ENCODE results near the gene JAM2.

JAM2 gene

DNA sequence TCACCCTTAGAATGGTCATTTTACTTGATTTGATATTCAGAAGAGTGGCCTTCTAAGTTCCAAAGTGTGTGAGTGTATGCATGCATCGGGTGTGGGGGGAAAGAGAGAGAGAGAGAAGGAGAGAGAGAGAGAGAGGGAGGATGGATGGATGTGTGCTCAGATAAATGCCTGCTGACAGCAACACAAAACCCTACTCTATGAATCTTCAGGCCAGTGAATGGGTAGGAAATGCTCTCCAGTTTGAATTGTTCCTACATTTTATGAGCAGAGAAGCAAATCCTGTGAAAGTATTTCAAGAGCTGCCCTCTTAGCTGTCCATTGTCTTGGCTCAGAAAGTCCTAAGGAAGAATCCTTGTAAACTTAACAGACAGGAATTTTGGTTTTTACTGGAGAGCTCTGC lies 7.4 kb downstream of the JAM2 start:
- Histone ChIP-seq H3K4me3 (no peak overlapping the region), H3K27ac (no peak overlapping the region)
- no peak for DNase-seq (ENCODE audit: low spot score)
- TF ChIP-seq, protein P1, sequence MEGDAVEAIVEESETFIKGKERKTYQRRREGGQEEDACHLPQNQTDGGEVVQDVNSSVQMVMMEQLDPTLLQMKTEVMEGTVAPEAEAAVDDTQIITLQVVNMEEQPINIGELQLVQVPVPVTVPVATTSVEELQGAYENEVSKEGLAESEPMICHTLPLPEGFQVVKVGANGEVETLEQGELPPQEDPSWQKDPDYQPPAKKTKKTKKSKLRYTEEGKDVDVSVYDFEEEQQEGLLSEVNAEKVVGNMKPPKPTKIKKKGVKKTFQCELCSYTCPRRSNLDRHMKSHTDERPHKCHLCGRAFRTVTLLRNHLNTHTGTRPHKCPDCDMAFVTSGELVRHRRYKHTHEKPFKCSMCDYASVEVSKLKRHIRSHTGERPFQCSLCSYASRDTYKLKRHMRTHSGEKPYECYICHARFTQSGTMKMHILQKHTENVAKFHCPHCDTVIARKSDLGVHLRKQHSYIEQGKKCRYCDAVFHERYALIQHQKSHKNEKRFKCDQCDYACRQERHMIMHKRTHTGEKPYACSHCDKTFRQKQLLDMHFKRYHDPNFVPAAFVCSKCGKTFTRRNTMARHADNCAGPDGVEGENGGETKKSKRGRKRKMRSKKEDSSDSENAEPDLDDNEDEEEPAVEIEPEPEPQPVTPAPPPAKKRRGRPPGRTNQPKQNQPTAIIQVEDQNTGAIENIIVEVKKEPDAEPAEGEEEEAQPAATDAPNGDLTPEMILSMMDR (IDR thresholded peaks at IDR 0.05), result no peak

DNA sequence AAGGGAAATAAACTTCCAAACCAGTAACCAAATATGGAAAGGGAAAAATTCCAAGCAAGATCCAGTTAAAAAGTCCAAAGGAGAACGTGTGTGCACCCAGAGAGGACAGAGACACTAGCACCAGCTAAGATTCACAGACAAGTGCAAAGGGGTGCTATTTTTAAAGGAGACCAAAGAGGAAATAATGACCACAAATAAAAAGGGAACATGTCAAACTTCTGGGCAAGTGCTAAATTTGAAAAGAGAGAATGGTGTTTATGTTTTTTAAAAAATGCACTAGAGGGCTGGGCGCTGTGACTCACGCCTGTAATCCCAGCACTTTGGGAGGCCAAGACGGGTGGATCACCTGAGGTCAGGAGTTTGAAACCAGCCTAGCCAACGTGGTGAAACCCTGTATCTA lies 8.6 kb downstream of the JAM2 start:
- TF ChIP-seq, protein P1 (IDR thresholded peaks at IDR 0.05), result no peak
- DNase-seq (ENCODE audit: low spot score), result no peak
- Histone ChIP-seq H3K27ac (no peak overlapping the region), H3K4me3 (no peak overlapping the region)

DNA sequence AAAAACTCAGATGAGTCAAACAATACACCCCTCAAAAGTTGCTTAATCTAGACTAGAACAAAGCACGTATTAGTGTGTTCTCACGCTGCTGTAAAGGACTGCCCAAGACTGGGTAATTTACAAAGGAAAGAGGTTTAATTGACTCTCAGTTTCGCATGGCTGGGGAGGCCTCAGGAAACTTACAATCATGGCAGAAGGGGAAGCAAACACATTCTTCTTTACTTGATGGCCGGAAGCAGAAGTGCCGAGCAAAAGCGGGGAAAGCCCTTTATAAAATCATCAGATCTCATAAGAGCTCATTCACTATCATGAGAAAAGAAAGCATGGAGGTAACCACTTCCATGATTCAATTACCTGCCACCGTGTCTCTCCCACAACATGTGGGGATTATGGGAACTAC lies 10.1 kb downstream of the JAM2 start:
- Histone ChIP-seq H3K4me3 (no peak overlapping the region), H3K27ac (no peak overlapping the region)
- DNase-seq (ENCODE audit: low spot score), result no peak
- TF ChIP-seq, protein P1 (IDR thresholded peaks at IDR 0.05), result no peak

DNA sequence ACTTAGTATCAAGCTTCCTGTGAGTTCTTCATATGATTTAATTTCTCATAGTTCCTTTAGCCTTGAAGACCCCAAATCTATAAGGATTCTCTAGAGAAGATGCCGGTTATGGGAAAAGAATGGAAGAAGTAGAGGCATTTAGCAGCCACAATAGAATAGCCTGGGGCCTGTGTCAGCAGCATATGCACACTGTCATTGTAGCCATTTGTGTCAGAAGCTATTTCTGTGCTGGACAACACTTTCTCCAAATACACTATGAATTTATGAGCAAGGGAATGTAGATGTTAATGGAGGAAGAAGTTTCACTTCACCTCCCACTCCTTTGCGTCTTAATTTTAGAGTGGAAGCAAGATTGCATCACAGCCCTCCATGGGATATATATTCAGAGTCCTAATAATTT lies 17.4 kb downstream of the JAM2 start:
- DNase-seq (ENCODE audit: low spot score), result no peak
- TF ChIP-seq, protein P1 (IDR thresholded peaks at IDR 0.05), result no peak
- Histone ChIP-seq H3K27ac (no peak overlapping the region), H3K4me3 (no peak overlapping the region)

DNA sequence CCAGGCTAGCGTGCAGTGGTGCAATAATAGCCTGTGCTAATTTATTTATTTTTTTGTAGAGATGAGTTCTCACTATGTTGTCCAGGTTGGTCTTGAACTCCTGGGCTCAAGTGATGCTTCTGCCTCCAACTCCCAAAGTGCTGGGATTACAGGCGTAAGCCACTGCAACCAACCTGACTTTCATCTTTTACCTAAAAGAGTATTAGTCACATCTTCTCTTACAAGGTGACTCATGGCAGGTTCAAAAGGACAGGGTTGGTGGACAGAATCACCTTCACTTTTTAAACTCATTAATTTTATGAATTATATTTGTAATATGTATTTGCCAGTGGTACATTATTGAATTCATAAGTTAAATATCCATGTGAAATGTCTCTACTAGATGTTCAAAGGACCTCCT lies 18.1 kb downstream of the JAM2 start:
- no peak overlapping the region for H3K27ac ChIP-seq
- no peak for DNase-seq (ENCODE audit: low spot score)
- TF ChIP-seq, protein P1 (IDR thresholded peaks at IDR 0.05), result no peak

DNA sequence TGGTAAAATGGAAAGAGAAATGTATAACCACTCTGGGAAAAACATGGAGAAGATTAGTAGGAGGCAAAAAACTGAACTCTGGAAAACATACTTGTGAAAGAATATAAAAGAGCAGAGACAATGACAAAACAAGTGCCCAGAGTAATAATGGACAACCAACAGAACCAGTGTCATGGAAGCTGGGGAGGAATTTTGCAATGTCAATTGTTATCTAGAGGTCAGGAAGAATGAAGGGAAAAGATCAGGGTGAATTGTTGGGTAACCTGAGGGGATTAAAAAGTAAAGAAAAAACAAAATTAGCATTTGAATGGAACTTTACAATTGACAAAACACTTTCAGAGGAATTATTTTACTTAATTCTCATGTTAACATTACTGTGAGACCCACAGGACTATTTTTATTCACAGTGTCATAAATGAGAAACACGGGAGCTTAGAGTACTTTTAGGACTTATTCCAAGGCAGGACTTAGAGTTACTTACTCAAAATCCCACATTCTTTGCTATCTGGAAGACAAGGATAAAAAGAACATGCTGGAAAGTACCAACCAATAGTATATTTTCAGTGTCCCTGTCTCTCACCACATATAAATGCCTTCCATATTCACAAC lies 19.5 kb downstream of the JAM2 start:
- TF ChIP-seq, protein P1 (IDR thresholded peaks at IDR 0.05), result no peak
- DNase-seq (ENCODE audit: low spot score), result no peak
- H3K4me3 ChIP-seq, result no peak overlapping the region
- H3K27ac ChIP-seq, result no peak overlapping the region

More for the DNA sequence above, 18.1 kb downstream of the JAM2 start:
- no peak overlapping the region for H3K4me3 ChIP-seq

DNA sequence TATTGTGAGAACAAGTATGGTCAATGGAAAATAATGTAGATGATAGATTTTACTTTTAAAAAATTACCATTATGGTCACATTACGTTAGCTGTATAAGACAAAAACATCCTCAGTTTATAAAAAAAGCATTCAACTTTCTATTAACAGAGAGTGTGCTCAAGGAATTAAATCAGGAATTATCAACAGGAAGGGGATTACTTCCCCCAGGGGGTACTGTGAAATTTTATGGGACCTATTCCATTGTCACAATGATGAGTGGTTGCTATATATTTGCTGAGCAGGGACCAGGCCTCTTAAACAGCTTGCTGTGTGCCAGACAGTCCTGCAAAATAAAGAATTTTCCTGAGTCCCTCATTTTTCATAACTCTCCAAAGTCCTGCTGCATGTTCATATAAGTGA lies 21.2 kb downstream of the JAM2 start:
- DNase-seq (ENCODE audit: low spot score), result no peak
- TF ChIP-seq, protein P1 (IDR thresholded peaks at IDR 0.05), result no peak

More for the DNA sequence above, 21.2 kb downstream of the JAM2 start:
- no peak overlapping the region for H3K4me3 ChIP-seq
- H3K27ac ChIP-seq, result no peak overlapping the region
